SIG-M5 (cell line): ENCODE results near the gene RETNLB.

ENCODE experiments used
- DNase-seq: peaks from one replicate; lab custom pipeline; 2025; lab: John Stamatoyannopoulos, UW

The RETNLB gene

DNA sequence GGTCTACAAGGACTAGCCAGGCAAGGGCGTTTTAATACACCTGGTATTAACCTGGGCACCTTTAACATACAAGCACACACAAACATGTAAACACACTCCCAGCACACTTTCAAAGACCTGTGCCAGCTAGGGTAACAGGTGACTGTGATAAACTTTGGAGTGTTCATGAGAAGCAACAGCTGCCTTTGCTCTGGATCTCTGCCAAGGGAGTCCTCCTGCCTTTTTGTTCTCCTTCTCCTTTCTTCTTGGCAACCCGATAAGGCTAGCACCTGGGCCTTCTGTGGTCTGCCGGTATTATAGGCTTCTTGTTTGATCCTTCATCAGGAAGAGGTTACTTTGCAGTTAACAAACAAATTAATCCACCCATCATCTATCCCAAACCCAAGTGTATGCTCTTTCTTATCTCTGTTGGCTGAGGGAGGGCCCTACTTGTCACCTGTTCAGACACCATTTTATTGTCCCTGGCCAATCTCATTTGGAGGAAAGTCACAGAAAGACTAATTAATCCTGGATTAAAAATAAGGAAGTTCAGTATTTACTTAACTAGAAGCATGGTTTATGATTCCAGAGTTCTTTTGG is at the start of gene RETNLB:
Gene RETNLB (minus strand): TSS at position 7 of the 579 bp plus-strand sequence. CDS start 225 bp downstream, outside the sequence.
- no peak for DNase-seq

DNA sequence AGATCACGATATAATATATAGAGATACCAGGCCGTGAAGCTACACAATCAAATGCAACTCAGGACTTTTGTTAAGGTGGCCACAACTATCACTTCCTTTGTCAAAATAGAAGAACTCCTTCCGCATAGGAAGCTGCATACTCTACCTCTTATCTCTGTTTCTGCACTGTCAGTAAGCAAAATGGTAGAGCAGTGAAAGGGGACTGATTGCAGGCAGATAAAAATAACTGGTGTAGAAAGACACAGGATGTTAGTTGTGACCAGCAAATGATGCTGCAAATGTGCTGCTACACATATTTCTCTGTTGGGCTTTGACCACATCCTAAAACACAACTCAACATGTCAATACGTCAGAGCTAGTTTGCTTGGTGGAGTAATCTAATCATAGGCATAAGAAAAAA is 49.1 kb upstream of the RETNLB start:
- no peak for DNase-seq

DNA sequence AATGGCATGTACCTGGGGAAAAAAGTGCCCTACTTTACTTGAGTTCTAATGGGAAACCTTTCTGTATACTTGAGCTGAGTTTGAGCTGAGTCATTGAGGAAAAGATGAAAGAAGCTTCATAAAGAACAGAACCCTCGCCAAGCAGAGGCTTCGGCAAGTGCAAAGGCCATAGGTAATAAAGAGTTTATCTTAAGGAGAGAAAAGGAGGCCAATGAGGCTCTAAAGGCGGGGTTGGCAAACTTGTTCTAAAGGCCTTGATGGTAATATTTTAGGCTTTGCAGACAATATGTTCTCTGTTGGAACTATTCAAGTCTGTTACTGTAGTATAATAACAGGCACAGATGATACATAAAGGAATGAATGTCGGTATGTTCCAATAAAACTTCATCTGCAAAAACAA is 47.8 kb upstream of the RETNLB start:
- DNase-seq, result no peak

DNA sequence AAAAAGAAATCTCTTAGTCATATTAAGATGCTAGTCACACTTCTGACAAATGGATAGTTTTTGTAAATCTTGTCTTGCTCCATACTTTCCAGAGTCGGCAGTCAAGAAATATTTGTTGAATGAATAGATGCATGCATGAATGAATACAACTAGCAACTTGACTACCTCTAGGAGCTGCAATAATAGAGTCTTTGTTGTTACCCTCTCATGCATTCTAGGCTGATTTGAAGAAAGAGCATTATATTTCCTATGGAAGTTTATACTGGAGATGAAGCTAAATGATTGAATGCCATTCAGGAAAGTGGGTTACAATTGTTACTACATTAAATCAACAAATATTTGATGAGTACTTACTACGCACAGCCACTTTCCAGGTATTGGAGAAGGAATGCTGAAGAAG is 47.2 kb upstream of the RETNLB start:
- DNase-seq, result no peak

DNA sequence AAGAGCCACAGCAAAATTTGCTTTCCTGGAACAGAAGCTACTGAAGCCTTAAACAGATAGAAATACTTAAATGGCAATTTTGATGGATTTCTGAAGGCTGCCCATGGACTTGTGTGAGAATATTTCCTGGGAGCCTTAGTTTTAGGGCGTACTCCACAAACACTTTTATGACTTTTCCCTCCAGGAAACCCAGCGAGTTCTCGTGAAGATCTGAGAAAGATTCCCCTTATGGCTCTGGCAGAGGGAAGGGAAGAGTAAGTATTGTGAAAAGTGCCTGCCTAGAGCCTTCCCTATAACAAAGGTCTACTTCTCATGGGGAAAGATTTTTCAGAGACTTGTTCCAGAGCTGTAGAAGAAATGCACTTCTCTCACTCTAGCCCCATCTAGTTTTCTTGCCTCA is 34.3 kb upstream of the RETNLB start:
- DNase-seq, result no peak

DNA sequence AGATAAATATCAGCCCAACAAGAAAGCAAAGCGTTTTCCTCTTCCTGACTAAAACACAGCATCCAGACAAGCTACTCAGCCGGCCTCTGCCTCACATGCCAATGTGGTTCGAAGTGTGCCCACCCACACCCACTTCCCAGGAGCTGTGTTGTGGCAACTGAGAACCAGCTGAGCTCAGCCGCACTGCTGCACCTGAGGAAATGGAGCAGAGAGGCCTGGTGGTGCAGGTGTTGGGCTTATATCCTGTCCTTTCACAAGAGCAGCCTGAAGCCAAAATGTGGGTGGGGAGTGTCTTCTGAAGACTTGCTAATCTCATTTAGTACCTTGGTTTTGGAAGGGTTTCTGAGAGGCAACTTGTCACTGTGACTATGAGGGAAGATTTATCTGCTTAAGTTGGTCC is 23.0 kb upstream of the RETNLB start:
- DNase-seq, result no peak

DNA sequence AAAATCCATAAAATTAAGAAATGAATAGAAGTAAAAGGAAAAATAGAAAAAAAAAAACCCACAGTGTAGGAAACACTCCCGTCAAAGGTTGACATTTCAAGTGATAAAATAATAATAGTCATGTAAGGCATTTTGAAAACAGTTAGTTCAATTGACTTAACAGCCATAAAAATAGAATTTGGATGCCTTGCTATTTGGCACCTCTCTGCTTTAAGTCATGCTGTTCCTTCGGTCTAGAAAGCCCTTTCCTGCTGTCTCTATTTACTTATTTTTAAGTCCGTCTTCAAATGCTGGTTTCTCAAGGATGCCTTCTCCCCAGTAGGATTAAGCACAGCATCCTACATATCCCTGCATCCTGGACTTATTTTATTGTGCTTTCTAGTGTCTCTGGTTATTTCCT is 22.3 kb upstream of the RETNLB start:
- DNase-seq, result no peak

GRCh38 chr3:108775649-108776048 is 18.4 kb upstream of the RETNLB start:
- no peak for DNase-seq

- DNase-seq, result no peak
Measured at GRCh38 chr3:108767253-108767652, 10.0 kb upstream of the RETNLB start.

GRCh38 chr3:108755686-108756085 is 1.5 kb downstream of the RETNLB start:
- no peak for DNase-seq

DNA sequence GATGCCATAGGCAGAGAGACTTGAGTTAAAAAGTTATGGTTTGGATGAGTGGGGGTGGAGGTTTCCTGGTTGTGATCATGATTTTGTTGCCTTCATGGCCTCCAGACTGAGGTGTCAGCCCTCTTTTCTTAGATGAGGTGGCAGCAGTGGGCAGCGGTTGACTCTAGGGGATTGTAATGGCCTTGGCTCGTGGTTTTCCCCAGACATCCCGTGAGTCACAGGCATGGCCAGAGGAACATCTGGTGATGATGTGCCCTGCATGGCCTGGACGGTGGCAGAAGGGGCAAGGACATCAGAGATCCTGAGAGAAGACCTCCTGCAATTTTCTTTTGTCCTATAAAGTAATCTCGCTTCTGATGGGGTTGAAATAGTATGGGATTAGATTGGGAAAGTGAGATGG is 12.4 kb downstream of the RETNLB start:
- no peak for DNase-seq

DNA sequence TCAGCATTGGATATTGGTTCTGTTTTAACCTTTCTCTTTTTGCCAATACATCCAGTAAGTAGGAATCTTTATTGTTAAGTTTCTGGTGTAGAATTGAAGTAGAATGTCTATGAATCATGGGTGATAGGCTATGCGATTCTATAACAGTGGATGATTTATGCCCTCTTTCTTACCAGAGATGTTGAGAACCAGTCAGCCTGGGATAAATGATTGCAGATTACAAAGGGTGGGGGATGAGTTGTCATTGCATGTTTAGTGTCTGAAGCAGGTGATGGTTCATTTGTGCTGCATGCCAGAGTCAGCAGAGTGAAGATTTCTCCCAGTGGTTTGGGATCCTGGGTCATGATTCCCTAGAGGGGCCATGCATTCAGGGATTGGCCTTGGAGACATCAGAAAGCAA is 14.3 kb downstream of the RETNLB start:
- no peak for DNase-seq

GRCh38 chr3:108736821-108737220 is 20.4 kb downstream of the RETNLB start:
- no peak for DNase-seq

DNA sequence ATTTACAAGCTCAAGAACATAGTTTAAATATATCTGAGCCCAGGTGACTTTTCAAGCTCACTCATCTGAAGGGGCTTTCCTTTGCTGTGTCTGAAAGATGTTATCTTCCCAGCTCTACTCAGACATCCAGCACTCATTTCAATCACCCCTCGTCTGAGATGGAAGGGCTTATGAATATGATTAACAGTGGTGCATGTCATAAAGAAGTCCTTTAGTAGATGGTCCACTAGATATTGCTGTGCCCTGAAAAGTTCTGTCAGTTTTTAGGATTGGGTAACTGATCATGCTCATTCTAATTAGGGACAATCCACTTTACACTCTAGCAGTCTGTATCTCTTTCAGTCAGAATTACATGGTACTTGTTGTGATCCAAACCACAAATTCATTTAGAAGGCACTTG is 28.3 kb downstream of the RETNLB start:
- DNase-seq, result no peak

GRCh38 chr3:108728105-108728504 is 29.1 kb downstream of the RETNLB start:
- no peak for DNase-seq

- no peak for DNase-seq
Measured at GRCh38 chr3:108724101-108724500, 33.1 kb downstream of the RETNLB start.

DNA sequence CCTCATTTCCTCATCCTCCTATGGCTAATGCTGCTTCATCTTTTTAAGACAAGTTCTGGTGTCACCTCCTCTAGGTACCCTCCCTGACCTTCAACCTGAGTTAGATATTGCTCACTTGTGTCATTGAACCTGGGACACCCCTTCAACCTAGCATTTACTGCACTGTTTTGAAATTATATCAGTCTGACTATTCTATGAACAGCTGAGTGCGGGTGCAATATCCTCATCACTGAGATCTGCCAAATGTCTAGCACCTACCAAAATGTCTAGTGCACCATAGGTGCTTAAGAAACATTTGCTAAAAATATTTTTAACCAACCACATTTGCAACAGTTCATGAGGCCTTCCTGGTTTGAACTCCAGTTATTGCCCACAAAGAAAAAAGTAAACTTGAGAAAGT is 34.5 kb downstream of the RETNLB start:
- DNase-seq, result no peak

DNA sequence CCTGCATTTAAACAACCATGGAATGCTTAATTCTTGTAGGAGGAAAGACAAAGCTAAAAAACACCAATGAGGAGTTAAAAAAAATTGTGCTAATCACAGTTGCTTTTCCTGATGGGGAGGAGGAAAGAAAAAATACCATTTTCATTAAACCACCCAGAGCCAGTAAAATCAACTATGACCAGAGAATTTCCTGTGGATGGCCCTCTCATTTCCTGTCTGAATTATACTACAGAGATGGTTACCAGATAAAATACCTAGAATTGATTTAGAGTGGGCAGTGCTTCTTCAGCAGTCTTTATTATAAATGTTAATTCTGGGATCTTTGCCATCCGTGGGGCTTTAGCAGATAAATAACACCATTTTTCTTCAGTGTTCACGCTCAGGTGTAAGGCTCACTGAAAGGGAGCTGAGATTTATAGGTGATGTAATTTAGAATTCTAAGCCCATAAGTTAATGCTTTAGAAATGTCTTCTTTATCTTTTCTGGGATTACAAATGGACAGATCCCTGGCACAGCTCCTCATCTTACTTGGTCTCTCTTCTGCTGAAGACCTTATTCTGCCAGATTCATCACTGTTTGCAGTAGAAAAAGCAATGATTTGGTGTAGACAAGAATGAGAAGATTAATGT is 37.9 kb downstream of the RETNLB start:
- DNase-seq, result no peak

DNA sequence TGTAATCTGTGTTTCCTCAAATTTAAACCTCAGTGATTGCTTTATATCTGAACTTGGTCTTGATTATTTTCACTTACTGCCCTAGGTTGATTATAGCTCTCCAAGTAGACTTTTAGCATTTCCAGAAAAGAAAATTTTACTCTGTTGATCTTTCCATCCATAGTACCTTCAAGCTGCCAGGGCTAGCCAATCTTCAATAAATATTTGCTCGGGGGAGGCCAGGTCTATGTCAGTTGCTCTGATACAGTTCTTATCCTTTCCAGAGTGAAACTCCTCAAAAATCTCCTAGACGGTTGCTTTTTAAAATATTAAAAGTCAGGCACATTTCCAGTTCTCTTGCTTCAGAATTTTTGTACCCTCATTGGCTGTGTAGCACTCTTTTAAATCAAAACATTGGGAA is 38.8 kb downstream of the RETNLB start:
- DNase-seq, result no peak

GRCh38 chr3:108713816-108714215 is 43.4 kb downstream of the RETNLB start:
- no peak for DNase-seq

DNA sequence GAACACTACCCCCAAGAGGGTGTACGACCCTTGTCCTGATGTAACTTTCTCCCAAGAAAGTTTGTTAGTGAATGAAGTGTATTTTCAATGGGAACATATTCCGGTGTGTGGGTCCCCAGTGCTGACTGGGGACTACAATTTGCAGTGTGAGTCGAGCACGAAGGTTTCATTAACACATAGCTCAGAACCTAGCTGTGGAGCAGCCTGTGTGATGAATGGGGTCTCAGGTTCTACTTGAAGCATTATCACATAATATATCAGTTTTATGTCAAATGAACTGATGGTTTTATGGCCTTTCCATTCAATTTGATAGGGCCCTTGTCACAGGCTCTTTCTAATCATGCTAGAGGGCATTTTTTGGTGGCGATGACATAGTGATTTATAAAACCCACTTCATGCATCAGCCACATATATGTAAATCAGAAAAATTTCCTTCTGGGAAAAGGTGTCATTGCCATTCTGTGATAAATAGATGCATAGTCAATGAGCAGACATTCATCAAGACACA is 44.1 kb downstream of the RETNLB start:
- no peak for DNase-seq
